ENCODE results near the gene PRIMPOL.

GRCh38 chr4:184662236-184662635 is 12.7 kb downstream of the PRIMPOL start:
- TF ChIP-seq CTCF (conservative IDR thresholded peaks at IDR 0.05; ENCODE audit: low read depth, low read length) (no peak), POLR2A (IDR thresholded peaks at IDR 0.05; ENCODE audit: low read depth, low read length) (no peak), SMC3 (IDR thresholded peaks at IDR 0.05; ENCODE audit: low read depth, low read length) (no peak), RAD21 (IDR thresholded peaks at IDR 0.05; ENCODE audit: low read length) (no peak), MAFK (IDR thresholded peaks at IDR 0.05; ENCODE audit: low read depth, low read length) (no peak), RCOR1 (IDR thresholded peaks at IDR 0.05; ENCODE audit: insufficient replicate concordance, low read length) (no peak), RFX5 (IDR thresholded peaks at IDR 0.05; ENCODE audit: low read depth, low read length) (no peak)

All from IMR-90 (cell line).